ENCODE results near the gene TEX29.

DNA sequence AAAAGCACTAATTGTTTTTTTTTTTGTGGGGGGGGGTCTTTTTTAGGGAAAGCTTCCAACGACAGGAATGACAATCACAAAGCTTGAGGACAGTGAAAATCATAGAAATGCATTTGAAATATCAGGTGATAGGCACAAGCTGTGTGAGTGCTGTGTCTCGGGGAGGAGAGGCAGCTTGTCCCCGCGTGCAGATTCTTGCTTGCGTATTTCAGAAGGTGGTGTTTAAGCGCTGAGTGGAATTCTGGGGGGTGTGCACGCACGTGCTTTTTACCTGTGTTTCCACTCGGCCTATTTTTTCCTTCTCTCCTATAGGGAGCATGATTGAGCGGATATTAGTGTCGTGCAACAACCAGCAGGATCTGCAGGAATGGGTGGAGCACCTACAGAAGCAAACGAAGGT is 40.2 kb upstream of the TEX29 start:
- TF ChIP-seq, protein P1, sequence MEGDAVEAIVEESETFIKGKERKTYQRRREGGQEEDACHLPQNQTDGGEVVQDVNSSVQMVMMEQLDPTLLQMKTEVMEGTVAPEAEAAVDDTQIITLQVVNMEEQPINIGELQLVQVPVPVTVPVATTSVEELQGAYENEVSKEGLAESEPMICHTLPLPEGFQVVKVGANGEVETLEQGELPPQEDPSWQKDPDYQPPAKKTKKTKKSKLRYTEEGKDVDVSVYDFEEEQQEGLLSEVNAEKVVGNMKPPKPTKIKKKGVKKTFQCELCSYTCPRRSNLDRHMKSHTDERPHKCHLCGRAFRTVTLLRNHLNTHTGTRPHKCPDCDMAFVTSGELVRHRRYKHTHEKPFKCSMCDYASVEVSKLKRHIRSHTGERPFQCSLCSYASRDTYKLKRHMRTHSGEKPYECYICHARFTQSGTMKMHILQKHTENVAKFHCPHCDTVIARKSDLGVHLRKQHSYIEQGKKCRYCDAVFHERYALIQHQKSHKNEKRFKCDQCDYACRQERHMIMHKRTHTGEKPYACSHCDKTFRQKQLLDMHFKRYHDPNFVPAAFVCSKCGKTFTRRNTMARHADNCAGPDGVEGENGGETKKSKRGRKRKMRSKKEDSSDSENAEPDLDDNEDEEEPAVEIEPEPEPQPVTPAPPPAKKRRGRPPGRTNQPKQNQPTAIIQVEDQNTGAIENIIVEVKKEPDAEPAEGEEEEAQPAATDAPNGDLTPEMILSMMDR (IDR thresholded peaks at IDR 0.05 in 4 of 5, conservative IDR thresholded peaks at IDR 0.05 in 1 of 5): no peak
- TF ChIP-seq POLR2A (IDR thresholded peaks at IDR 0.05): no peak

Measured in gastrocnemius medialis (tissue), 4 donors.